GM19324 (cell line): ENCODE data around the gene DDR2.
"Not testable (repeated sequence)": the region's sequence is repeated elsewhere in the genome, so short reads cannot be mapped to it uniquely, and the experiment has no call there.

Experiments
- ATAC-seq: cut with Tn5 transposase; IDR thresholded peaks from one replicate; pipeline ENCODE4 v1.9.1; 2021; ENCODE audit warnings: mild to moderate bottlenecking, moderate library complexity; ENCODE audit not compliant: unreplicated experiment, low FRiP score

DDR2 gene

DNA sequence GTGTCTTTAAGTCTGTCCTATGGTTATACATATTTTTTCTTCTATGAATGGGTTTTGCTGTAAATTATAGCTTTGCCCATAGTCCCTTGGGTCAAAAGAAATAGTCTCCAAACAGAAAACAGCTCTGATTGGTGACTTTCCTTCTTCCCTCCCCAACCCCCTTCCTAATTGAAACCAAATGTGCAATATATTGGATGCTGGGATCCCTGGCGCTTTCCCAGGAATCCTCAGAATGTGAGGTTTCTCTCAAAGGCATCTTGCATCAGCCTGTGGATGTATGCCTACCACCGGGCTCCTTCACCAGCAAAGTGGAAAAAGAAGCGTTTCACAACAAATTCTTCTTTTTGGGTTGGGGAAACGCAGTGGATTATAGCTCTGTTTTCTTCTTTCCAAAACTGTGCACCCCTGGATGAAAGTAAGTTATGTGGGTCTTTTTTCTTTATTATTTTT, at the start of gene DDR2:
Gene DDR2 (plus strand): TSS at position 248 of the 450 bp plus-strand sequence. CDS start 86,600 bp downstream, outside the sequence.
- ATAC-seq: no peak

- not testable (repeated sequence) for ATAC-seq
Observed at GRCh38 chr1:162582901-162583300, 49.4 kb upstream of the DDR2 start.

DNA sequence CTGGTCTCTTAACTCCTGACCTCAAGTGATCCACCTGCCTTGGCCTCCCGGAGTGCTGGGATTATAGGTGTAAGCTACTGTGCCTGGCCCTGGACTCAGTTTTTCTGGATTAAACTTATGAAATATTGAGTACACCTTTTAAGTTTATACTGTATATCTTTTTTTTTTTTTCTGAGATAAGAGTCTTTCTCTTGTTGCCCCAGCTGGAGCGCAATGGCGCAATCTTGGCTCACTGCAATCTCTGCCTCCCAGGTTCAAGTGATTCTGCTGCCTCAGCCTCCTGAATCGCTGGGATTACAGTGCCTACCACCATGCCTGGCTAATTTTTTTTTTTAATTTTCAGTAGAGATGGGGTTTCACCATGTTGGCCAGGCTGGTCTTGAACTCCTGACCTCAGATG, 47.2 kb upstream of the DDR2 start:
- ATAC-seq: not testable (repeated sequence)

DNA sequence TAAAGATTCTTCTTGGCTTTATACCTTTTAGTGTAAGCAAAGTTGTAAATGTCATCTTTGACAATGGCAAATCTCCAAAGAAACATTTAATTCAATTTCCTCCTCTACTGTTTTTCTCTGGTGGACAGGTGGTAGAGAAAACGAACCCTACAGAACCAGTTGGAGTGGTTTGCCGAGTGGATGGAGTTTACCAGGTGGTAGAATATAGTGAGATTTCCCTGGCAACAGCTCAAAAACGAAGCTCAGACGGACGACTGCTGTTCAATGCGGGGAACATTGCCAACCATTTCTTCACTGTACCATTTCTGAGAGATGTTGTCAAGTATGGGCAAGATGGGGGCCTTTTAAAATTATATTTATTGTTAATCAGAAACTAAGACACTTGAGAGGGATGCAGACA, 44.9 kb upstream of the DDR2 start:
- no peak for ATAC-seq

- no peak for ATAC-seq
Observed at GRCh38 chr1:162587761-162588260, 44.5 kb upstream of the DDR2 start.

DNA sequence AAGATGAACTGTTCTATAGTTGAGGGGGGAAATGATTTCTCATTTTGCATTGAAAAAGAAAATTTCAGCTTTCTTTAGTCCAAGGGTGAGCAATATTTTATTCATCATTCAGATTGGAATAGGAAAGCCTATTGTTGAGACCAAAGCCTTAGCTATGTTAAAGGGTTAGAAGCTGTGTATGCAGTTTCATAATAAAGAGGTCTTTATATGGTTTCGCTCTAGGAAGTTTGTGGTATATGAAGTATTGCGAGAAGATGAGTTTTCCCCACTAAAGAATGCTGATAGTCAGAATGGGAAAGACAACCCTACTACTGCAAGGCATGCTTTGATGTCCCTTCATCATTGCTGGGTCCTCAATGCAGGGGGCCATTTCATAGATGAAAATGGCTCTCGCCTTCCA, 42.2 kb upstream of the DDR2 start:
- no peak for ATAC-seq

DNA sequence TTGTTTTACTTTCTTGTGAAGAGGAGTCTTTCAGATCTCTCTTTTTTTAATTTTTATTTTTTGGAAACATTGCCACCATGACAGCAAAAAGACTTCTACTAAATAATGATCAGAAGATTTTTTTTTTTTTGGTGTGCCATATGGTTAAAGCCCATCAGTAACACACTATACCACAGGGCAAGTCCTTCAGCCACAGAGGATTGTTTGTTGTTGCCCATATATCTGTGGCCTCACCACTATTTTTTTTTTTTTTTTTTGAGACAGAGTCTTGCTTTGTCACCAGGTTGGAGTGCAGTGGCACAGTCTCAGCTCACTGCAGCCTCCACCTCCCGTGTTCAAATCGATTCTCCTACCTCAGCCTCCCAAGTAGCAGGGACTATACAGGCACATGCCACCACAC, 41.6 kb upstream of the DDR2 start:
- no peak for ATAC-seq

- ATAC-seq: no peak
Observed at GRCh38 chr1:162596514-162597170, 35.6 kb upstream of the DDR2 start.

GRCh38 chr1:162599451-162599850, 32.8 kb upstream of the DDR2 start:
- no peak for ATAC-seq

DNA sequence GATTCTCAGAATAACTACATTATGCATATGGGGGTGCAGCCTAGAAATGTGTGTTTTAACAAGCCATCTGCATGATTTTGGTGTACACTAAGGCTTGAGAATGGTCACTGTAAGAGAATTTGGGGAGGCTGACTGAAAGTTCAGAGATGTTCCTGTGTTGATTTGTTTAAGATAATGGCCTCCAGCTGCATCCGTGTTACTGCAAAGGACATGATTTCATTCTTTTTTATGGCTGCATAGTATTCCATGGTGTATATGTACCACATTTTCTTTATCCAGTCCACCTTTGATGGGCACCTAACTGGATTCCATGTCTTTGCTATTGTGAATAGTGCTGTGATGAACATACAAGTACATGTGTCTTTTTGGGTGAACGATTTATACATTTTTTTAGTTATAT, 29.1 kb upstream of the DDR2 start:
- ATAC-seq: not testable (repeated sequence)

GRCh38 chr1:162605225-162605927, 26.9 kb upstream of the DDR2 start:
- no peak for ATAC-seq

DNA sequence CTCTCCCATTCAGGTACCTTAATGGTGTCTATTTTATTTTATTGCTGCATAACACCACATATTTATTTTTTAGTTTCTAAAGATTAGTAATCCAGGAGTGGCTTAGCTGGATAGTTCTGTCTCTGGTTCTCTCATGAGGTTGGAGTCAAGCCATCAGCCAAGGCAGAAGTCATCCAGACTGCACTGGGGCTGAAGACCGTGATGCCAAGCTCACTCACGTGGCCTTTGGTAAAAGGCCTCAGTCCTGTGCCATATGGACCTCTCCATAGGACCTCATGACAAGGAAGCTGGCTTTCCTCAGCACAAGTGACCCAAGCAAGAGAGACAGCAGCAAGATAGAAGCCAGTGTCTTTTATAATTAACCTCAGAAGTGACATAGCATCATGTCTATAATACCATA, 23.0 kb upstream of the DDR2 start:
- ATAC-seq: no peak

DNA sequence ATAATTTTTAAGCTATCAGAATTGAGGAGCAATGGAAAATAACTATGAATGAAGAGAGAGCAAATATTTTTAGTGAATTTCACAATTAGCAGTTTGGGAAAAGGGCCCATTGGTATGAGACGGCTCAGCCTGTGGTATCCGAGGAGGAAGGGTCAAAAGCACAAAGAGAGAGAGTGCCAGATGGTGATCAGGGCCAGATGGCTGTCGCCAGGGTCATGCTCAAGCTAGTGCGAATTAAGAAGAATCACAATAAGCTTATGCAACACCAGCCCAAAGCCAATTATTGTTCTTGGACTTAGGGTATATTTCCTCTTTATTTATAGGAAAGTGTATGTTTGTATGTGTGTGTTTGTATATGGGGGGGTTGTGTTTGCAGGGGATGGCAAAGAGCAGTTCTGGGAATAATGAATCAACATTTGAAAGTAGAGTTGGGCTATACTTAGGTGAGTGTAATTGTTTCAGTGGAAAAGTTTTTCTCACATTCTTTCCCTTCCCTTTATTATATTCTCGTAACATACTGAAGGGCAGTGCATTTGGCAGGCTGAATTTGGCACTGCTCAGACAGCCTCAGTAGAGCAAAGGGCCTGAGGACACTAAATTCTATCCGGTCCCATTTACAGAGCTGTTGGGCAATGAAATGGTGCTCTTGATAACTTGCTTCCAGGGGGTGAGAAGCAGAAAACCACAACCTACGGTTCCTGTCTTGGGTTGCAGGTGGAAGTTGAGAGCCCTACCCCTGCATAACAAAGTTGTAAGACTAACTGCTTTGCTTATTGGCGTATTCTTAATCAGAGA, 19.5 kb upstream of the DDR2 start:
- no peak for ATAC-seq

- ATAC-seq: no peak
Observed at GRCh38 chr1:162616848-162617247, 15.4 kb upstream of the DDR2 start.

DNA sequence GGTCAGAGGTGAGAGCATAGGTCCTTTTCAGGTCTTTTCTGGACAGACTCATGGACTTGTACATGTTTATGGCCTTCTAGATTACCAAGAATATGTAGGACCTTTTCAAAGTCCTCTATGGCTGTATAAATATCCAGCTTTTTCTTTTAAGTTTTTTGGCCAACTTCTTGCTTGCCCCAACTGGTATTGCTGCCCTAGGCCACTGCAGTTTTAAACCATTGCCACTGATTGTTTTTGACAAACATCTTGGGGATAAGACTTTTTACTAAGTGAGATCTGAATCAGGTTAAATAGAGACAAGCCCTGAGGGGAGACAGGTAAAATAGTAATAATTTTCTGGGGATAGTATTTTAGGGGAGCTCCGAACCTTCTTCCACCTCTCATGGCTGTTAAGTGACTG, 14.8 kb upstream of the DDR2 start:
- ATAC-seq: no peak

DNA sequence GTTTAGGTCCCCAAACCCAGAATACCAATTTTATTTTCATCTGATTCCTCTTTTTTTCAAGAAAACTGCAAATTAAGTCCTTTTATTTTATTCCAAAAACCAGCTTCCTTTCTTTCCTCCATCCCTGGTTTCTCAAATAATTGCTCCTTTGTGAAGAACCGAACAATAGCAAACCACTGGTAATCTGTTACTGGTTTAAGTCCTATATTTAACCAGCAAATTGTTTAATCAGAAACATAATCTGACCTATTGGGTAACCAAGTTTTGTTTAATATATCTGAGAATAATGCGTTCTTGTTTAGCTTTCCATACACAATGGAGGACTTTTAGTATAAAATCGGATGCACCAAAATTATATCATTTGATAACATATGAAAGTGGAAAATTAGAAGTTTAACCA, 13.2 kb upstream of the DDR2 start:
- no peak for ATAC-seq

GRCh38 chr1:162621256-162621655, 11.0 kb upstream of the DDR2 start:
- ATAC-seq: no peak

DNA sequence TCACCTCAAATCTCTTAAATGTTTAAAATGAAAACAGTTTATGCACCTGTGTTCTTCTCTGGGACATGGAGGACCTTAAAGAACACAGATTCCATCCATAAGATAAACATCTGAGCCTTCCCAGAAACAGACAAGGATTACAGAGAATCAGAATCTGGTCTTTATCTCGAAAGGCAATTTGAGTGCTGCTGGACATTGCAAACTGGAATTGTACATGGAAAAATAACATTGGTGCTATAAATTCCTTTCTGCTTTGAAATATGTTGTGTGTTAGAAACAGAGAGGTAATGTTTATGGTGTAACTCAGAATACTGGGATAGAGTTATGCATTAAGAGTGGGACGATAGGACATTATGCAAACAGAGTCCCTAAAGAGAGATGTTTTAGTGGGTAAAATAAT, 6.6 kb upstream of the DDR2 start:
- no peak for ATAC-seq

- no peak for ATAC-seq
Observed at GRCh38 chr1:162626094-162626493, 6.2 kb upstream of the DDR2 start.

DNA sequence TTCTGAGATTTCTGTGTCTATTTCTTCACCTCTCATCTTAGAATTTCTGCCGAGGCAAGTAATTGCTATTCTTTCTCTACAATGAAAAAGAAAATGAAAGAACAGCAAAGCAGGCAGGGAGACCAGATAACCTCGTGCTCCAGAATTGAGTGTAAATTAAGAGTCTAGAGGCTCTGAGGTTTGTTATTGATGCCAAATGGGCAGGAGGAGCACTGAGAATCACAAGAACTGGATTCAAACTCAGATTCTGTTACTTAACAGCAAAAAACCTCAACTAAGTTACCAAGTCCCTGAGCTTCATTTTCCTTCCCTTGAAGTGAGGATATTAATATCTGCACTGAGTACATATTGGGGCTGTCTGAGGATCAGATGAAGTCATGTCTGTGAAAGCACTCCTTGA, 5.5 kb upstream of the DDR2 start:
- no peak for ATAC-seq

- no peak for ATAC-seq
Observed at GRCh38 chr1:162627662-162628296, 4.5 kb upstream of the DDR2 start.
